GM18907 (cell line): ENCODE results near the gene GALNT11.
"Not testable (repeated sequence)": the region's sequence is repeated elsewhere in the genome, so short reads cannot be mapped to it uniquely, and the experiment has no call there.

ENCODE experiments used
- ATAC-seq: cut with Tn5 transposase; IDR thresholded peaks from one replicate; pipeline ENCODE4 v1.9.1; 2021; ENCODE audit warnings: mild to moderate bottlenecking, moderate library complexity; ENCODE audit not compliant: unreplicated experiment

Gene GALNT11

GRCh38 chr7:152074673-152075072 is 49.2 kb downstream of the GALNT11 start:
- ATAC-seq, result no peak

DNA sequence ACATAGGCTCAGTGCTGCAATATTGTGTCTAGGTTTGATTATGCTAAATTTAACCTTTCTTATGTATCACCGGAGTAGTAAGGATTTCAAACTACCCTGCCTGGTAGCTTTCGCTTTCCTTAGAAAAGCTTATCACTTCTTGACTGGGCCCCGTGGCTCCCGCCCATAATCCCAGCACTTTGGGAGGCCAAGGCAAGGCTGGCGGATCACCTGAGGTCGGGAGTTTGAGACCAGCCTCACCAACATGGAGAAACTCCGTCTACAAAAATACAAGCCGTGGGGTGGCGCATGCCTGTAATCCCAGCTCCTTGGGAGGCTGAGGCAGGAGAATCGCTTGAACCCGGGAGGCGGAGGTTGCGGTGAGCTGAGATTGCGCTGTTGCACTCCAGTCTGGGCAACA is 49.9 kb downstream of the GALNT11 start:
- not testable (repeated sequence) for ATAC-seq

GRCh38 chr7:152076324-152076821 is 50.9 kb downstream of the GALNT11 start:
- no peak for ATAC-seq

- ATAC-seq, result no peak
Measured at GRCh38 chr7:152076940-152077933, 51.8 kb downstream of the GALNT11 start.

DNA sequence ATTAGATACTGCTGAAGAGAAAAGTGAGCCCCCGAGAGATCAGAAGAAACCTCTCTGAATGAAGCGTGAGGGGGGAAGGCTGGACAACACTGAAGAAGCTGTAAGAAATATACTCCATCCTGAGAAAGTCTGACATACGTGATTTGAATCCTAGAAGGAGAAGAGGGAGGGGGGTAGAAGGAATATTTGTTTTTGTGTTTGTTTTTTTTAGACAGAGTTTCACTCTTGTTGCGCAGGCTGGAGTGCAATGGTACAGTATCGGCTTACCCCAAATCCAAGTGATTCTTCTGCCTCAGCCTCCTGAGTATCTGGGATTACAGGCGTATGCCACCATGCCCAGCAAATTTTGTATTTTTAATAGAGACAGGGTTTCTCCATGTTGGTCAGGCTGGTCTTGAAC is 52.6 kb downstream of the GALNT11 start:
- ATAC-seq, result no peak

- ATAC-seq, result no peak
Measured at GRCh38 chr7:152078786-152079185, 53.3 kb downstream of the GALNT11 start.

DNA sequence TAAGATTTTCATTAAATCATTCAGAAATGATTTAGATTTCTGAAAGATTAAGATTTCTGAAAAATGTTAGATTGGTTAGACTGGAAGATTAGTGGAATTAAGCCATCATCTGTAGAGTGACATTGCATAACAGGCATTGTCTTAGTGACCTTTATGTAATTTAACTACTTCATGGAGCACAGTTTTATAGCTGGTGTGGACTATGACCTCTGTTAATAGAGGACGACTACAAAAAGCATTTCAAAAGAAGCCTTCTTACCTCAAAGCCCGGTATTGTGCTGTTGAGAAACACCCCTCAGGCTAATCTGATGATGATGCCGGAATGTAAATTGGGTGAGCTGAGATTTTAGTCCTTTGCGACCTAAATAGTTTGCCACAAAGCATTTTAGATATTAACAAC is 55.6 kb downstream of the GALNT11 start:
- ATAC-seq, result no peak

DNA sequence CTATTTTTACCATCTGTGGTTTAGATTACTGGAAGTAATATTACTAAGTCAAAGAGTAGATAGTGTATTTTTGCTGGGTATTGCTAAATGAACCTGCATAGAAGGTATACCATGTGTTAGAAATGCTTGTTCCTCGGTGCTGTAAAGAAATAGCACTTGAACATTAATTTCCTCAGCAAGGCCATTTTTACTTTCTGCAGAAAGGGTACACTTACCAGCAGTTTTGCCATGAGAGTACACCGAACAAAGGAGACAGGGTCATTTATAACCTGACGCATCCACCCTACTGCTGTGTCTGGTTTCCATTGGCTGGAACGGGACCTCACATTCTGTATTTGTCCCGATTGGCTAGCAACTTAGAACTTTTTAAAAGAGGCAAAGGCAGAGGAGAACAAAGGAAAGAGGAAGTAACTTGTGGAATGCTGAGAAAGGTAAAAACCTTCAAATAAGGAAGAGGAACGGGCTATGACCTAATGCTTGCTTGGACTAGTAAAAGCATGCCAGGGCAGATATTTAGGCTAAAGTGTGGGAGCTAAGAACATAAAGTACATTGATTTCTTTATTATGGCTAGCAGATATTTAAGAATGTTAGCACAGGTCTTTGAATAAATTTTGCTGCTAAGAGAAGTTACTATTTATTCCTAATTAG is 56.7 kb downstream of the GALNT11 start:
- not testable (repeated sequence) for ATAC-seq

DNA sequence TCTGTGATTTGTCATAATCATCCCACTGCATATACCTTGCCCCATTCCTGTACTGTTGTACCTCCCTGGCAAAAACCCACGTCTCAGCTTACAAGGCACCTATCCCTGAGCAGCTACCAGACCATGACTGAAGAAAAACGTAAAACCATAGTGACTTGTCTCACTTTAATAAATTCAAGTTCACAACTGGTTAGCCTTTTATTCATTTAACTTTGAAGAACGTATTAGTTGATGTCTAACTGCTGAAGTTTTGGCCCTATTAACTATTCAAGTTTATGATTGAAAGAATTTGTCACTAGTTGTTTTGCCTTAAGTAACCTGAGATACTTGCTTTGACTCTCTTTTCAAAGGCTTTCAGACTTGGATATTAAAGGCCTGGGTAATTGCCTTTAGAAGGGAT is 59.7 kb downstream of the GALNT11 start:
- ATAC-seq, result no peak

DNA sequence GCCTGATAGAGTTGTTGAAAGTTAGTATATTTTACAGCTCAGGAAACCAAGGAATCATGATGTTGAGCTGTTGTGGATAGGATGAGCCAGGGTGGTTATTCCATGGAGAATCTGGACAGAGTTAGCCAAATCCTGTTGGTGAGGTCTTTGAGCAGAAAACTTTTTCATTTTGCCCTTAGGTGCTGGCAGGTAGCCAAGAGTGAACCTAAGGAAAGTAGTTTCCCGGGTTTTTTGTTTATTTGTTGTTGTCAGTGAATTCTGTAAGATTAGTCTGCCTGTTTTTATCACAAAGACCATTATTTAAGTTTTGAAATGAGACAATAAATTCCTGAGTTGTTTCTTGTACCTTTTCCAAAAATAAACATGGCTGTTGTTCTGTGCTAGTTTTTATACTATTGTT is 61.0 kb downstream of the GALNT11 start:
- no peak for ATAC-seq

- no peak for ATAC-seq
Measured at GRCh38 chr7:152089183-152089582, 63.7 kb downstream of the GALNT11 start.

- ATAC-seq, result no peak
Measured at GRCh38 chr7:152090747-152091146, 65.3 kb downstream of the GALNT11 start.

DNA sequence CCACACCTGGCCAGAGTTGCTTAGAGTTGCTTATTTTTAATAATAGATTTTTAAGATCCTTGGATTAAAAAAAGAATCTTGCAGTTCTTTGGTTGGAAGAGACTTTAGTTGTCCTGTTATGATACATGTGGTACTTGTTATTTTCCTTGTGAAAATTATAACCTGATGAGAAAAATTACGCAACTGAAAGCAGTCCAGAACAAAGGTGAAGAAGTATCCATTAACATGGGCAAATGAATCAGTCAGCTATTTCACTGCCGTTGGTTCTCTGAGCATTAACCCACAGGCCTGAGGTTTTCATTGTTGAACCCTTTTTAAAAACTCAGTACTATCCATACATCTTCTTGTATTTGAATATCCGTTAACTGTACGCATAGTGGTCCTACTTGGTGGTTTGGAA is 68.2 kb downstream of the GALNT11 start:
- ATAC-seq, result no peak

- ATAC-seq, result no peak
Measured at GRCh38 chr7:152095771-152096170, 70.3 kb downstream of the GALNT11 start.

DNA sequence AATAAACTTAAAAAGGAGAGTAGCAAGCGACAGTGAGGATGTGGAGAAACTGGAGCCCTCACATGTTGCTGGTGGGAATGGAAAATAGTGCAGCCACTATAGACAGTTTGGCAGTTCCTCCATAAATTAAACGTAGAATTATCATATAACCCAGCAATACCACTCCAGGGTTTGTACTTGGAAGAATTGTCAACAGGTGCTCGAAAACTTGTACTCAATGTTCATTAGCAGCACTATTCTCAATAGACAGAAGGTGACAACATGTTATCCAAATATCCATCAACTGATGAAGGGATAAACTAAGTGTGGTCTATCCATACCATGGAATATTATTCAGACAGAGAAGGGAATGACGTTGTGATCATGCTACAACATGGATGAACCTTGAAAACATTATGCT is 71.9 kb downstream of the GALNT11 start:
- ATAC-seq, result no peak

- ATAC-seq, result no peak
Measured at GRCh38 chr7:152103066-152103465, 77.6 kb downstream of the GALNT11 start.

- ATAC-seq, result no peak
Measured at GRCh38 chr7:152103691-152104090, 78.2 kb downstream of the GALNT11 start.

GRCh38 chr7:152105205-152105604 is 79.7 kb downstream of the GALNT11 start:
- no peak for ATAC-seq

- no peak for ATAC-seq
Measured at GRCh38 chr7:152106990-152107389, 81.5 kb downstream of the GALNT11 start.

GRCh38 chr7:152107945-152108344 is 82.5 kb downstream of the GALNT11 start:
- no peak for ATAC-seq

DNA sequence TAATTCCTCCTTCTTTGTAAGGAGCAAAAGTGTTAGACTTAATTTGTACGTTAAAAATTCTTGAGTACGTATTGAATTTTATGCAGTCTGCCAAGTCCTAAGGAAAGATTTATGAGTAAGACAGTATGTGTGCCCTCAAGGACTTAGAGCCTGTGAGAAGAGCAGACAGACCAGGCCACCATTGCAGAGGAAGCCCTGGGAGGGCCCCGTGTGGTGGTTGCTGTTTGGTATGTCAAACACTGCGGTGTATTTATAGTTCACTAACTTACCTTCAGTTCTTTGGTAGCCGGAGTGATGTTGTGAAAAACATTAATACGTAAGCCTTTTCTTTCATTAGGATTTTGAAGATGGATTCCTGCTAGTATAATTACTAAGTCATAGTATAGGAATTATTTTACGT is 82.9 kb downstream of the GALNT11 start:
- ATAC-seq, result no peak

DNA sequence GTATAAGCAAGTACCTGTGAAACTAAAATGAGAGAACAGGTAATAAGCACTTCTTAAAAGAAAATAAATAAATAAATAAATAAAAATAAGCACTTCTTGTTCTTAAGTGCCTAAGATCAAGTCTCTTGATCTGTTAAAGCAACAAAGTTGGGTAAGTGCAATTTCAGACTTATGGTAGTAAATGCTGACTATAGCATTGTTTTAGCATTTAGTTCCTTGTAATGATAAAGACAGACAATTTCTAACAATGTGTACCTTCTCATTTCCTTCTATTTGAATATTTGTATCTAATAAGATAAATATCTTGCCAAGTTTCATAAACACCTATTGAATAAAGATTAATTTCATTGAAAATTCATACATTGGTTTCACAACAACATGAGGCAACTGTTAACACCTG is 87.4 kb downstream of the GALNT11 start:
- no peak for ATAC-seq
